GM12872 (cell line): Measurements from ENCODE around the gene MAN1A2.

ENCODE experiments used
- CTCF ChIP-seq: IDR thresholded peaks from 3 replicates; pipeline ENCODE4 v1.5.1; 2011; ENCODE audit warnings: low read depth, mild to moderate bottlenecking, low read length, moderate library complexity; ENCODE audit not compliant: insufficient read depth

Gene MAN1A2

GRCh38 chr1:117416546-117417125 lies 49.4 kb downstream of the MAN1A2 start:
- TF ChIP-seq CTCF: no peak

- TF ChIP-seq CTCF: no peak
Observed at GRCh38 chr1:117425050-117425734, 57.9 kb downstream of the MAN1A2 start.

GRCh38 chr1:117427297-117427696 lies 60.0 kb downstream of the MAN1A2 start:
- TF ChIP-seq CTCF: no peak

- TF ChIP-seq CTCF: no peak
Observed at GRCh38 chr1:117433943-117434342, 66.7 kb downstream of the MAN1A2 start.

GRCh38 chr1:117436513-117436912 lies 69.3 kb downstream of the MAN1A2 start:
- no peak for TF ChIP-seq CTCF

GRCh38 chr1:117447661-117448060 lies 80.4 kb downstream of the MAN1A2 start:
- no peak for TF ChIP-seq CTCF

GRCh38 chr1:117452216-117452615 lies 85.0 kb downstream of the MAN1A2 start:
- TF ChIP-seq CTCF: no peak
